Activated CD8-positive, alpha-beta memory T cell treated with anti-CD3 and anti-CD28 coated beads for 36 hours (primary cell): ENCODE measurements around the gene ROR2. TPM values are rescaled to one million over a fixed set of nuclear protein-coding genes. Genes with fewer than 3 reads are reported as not detected.

Experiments used
- CTCF ChIA-PET: fragments of 350-600 bp; sonication (Branson Sonifier 250); formaldehyde crosslinking; loops from one replicate; lab custom pipeline; 2021; ENCODE audit warnings: antibody characterized with exemption; lab: Charles Lee
- POLR2A ChIA-PET: fragments of 350-600 bp; sonication (Branson Sonifier 250); formaldehyde crosslinking; loops from one replicate; lab custom pipeline; 2021; ENCODE audit warnings: antibody characterized with exemption; lab: Charles Lee
- total RNA-seq, 2 experiments: library from RNA; stranded (reverse); gene quantifications; one replicate each; pipeline ENCODE4 v1.2.3, GENCODE V29; 2021

Gene ROR2
- total RNA-seq, 2 experiments from 2014 or later, result not detected

DNA sequence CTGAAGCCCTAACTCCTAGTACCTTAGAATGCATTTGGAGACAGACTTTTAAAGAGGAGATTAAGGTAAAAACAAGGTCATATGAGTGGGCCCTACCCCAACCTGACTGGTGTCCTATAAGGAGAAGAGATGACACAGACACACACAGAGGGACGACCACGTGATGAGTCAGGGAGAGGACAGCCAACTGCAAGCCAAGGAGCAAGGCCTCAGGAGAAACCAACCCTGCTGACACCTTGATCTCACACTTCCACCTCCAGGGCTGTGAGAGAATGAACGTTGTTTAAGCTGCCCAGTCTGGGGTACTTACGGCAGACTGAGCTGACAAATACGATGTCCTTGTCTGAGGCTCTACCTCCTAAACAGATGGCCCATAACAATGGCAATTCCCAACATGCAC is 93.6 kb downstream of the ROR2 start:
- ChIA-PET POLR2A (no interaction called here), CTCF (no interaction called here)

GRCh38 chr9:91855196-91855595 is 94.8 kb downstream of the ROR2 start:
- CTCF ChIA-PET, result no interaction called here
- POLR2A ChIA-PET, result no interaction called here

DNA sequence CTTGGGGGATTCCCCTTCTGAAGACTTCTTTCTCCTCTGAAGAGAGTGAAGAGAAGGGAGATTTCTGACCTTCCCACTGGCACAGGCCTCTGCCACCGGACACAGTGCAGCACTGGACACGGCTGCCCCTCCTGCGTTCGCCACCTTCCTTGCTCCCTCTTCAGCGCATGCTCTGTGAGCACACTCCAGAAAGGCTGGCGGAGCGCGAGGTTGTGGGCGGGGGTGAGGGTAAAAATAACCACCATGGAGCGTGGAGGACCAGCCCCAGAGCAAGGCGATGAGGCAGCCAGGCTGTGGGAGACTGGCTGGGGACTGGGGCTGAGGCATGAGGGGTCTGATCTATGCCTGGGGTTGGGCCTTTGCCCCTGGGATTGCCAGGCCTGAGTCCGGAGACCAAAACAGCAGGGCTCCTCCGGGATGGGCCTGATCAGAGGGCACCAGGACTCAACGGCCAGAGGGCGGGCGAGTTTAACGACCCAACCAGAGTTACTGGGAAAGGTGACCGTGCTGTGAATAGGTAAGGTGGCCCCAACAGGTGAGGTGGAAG is 97.2 kb downstream of the ROR2 start:
- ChIA-PET POLR2A (no interaction called here), CTCF (no interaction called here)

DNA sequence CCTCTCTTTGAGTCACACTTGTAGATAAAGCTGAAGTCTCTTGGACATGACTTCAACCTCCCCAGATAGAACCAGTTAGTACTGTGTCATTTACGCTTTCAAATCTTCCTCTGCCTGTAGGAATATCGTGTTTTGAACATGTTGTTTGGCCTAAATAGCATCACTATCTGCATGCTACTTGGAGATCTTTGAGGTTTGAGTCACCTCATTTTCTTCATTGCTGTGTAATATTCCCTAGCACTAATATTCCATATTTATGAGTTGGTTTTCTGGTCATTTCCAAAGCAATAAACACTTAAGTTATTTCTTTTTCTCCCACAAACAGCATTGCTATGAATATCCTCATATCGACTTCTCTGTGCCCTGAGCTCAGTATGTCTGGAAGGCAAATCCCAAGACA is 100.3 kb downstream of the ROR2 start:
- ChIA-PET POLR2A (no interaction called here), CTCF (no interaction called here)

- ChIA-PET CTCF (no interaction called here), POLR2A (no interaction called here)
These were observed 101.9 kb downstream of the ROR2 start for GRCh38 chr9:91848146-91848545.

GRCh38 chr9:91847581-91848091 is 102.4 kb downstream of the ROR2 start:
- CTCF ChIA-PET, result no interaction called here
- POLR2A ChIA-PET, result no interaction called here

- CTCF ChIA-PET, result interaction anchor here (1.3 kb wide), 1 partner anchor 105 kb away, joined by 3 read pairs; the partner anchor contains the start of gene ROR2
- POLR2A ChIA-PET, result no interaction called here
These were observed 104.1 kb downstream of the ROR2 start for GRCh38 chr9:91845879-91846278.

GRCh38 chr9:91844701-91845291 is 105.2 kb downstream of the ROR2 start:
- ChIA-PET POLR2A (no interaction called here), CTCF (no interaction called here)

DNA sequence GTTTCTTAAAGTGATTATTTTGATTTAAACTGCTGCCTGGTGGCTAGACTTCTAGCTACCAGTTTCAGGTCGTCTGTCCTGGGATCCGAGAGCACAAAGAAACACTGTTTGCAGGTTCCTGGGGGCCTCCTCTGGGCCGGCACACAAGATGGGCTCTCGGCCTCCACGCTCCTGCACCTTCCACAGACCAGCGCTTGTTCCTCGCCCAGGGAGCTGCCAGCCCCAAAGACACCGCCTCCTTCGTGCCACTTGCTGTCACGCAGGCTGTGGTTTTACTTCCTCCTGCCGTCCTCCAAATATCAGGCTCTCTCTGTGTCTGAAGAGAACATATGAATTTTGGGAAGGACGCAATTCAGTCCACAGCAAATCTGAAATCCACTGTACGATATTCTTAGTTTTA is 105.8 kb downstream of the ROR2 start:
- ChIA-PET CTCF (no interaction called here), POLR2A (no interaction called here)

DNA sequence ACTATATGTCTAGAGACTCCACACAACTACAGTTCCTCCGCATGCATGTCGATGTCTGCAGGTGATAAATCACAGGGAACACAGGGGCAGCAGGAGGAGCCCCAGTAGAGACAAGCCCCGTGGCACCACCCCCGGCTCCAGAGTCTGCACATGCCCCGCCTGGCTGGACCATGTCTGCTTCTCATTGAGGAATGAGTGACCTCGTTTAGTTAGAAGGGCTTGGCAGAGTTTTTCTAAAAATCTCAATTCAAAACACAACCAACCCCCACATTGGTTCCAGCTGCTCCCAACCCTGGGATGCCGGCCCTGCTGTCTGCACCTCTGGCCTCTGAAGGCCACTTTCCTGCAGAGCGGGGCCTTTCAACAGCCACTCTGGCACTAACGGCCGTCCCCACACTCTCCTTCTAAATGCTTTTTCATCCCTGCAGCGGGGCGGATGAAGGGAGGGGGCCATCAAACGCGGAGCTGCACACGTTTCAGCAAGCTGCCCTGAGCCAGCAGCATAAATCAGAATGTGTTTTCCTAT is 106.3 kb downstream of the ROR2 start:
- ChIA-PET CTCF (no interaction called here), POLR2A (no interaction called here)

GRCh38 chr9:91843093-91843492 is 106.9 kb downstream of the ROR2 start:
- POLR2A ChIA-PET, result no interaction called here
- CTCF ChIA-PET, result no interaction called here

GRCh38 chr9:91842358-91843049 is 107.5 kb downstream of the ROR2 start:
- CTCF ChIA-PET, result no interaction called here
- POLR2A ChIA-PET, result no interaction called here

DNA sequence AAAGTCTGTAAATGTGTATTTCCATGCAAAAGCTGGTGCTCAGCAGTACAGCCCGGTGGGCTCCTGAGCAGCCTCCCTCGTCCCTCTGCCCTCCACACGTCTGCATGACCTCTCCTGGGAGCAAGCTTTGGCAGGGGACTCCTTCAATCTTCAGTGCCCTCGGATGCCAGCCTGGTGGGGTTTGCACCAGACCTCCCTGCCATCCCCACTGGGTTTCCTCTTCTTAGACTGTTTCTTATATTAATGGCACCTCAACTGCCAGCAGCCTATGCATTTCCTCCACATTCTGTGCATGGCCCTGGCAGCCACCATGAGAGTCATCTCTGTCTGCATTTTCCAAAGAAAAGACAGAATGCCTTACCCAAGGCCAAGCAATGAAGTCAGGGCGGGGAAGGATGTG is 108.4 kb downstream of the ROR2 start:
- POLR2A ChIA-PET, result no interaction called here
- CTCF ChIA-PET, result no interaction called here

GRCh38 chr9:91840882-91841281 is 109.1 kb downstream of the ROR2 start:
- ChIA-PET POLR2A (no interaction called here), CTCF (no interaction called here)

- ChIA-PET POLR2A (no interaction called here), CTCF (no interaction called here)
These were observed 109.6 kb downstream of the ROR2 start for GRCh38 chr9:91840469-91840868.

DNA sequence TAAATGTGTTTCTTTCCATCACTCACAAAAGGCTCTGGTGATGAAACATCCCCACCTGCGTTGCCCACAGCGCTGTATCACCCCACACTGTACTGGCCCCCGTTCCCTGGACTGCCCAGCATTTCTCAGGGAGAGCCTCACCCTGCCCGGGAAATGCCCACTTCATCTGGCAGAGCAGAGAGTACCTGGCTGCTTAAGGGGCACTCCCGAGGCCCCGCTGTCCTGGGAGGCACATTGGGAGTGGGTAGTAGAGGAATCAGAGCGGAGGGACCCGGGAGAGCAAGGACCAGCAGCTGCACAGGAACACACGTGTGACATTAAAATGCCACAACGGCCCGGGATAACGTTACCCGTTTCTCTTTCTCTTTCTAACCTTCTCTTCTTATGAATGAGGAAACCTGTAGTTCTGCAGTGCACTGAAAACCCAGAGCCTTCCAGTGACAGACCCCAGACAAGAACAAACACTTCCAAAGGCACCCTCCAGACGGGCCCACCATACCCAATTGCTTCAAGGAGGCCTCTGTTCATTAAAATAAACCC is 110.0 kb downstream of the ROR2 start:
- ChIA-PET POLR2A (no interaction called here), CTCF (no interaction called here)

DNA sequence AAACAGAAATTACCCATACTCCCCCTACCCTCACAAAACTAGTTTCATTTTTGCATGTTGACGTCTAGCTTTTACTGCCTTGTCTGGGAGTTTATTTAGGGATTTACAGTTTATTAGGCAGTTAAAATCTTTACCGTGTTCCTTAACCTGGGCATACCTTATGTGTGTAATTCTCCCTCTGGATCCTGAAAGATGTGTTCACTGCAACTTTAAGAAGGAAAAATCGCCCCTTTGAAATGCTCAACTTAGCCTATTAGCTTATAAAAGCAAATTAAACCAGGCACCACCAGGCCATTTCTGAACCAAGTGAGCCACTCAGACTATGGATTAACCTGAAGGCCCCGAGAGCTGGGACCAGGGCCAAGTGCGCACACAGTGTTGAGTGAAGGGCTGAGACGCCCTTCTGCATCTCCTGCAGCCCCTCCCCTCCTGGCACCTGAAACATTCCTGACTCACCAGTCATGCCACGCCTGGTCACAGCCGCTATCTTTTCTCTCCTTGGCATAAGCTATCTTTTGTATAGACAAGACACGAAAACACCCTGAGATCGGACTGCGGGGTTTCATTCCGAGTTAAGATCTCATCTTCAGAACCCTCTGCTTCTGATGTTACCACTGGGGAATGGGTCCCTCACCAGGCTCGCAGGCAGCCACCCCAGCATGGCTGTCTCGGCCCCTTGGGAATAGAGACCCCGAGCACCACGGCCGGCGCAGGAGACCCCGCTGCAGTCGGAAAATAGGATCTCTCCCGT is 111.9 kb downstream of the ROR2 start:
- ChIA-PET POLR2A (no interaction called here), CTCF (interaction anchor here (0.5 kb wide), 1 partner anchor 28 kb away, joined by 3 read pairs; no protein-coding TSS in a partner anchor)

- ChIA-PET CTCF (no interaction called here), POLR2A (no interaction called here)
These were observed 113.5 kb downstream of the ROR2 start for GRCh38 chr9:91836515-91836914.

DNA sequence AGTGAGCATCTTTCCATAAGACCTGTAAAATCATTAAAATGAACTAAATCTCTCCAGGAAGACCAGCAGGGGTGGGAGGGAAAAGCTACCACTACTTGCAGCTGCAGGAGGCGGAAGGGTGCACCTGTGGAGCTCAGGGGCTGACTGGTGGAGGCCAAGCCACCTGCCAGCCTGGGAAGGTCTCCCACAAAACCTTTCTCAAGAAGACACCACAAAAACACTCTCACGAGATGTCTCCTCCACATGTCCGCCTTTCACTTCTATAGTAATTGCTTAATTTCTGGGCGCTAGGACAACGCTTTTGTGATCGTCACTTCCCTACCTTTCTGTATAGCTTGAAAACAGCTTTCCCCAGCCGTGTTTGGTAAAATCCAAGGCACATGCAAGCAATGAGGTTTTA is 114.4 kb downstream of the ROR2 start:
- ChIA-PET POLR2A (no interaction called here), CTCF (interaction anchor here (0.6 kb wide), 1 partner anchor 109 kb away, joined by 3 read pairs; no protein-coding TSS in a partner anchor)

DNA sequence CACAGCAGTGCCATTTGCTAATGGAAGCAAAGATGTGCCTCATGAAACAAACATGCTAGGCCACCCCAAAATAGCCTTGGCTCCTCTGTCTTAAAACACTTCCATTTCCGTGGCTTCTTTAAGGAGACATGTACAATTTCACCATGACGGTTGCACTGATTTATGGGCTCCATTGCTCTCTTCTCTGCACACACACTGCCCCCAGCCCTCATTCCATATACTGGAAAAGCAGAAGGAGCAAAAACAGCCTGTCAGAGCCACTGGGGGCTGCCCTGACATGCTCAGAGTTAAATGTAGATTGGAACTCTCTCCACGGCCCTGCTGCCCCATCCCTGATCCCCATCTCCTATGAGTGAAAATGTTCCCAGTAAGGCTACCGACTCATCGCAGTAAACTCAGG is 114.8 kb downstream of the ROR2 start:
- ChIA-PET POLR2A (no interaction called here), CTCF (no interaction called here)
